Pancreas (tissue), 10 donors: Measurements from ENCODE around the gene FOXJ2. TPM values are rescaled to one million over a fixed set of nuclear protein-coding genes. Genes with fewer than 3 reads are reported as not detected.
"Not testable (repeated sequence)": the region's sequence is repeated elsewhere in the genome, so short reads cannot be mapped to it uniquely, and the experiment has no call there.

Source experiments
- ATAC-seq, 4 donors: fragments of 200-7000 bp; cut with Tn5 transposase; one replicate each; pipeline versions ENCODE4 v1.8.0 to v1.9.1; 2020; ENCODE audit warnings: mild to moderate bottlenecking in 4 of 4, moderate library complexity in 4 of 4
- DNase-seq, 6 donors: peaks; one replicate each; pipeline ENCODE4 v3.0.0-alpha.2; 2020
- FAIRE-seq: peaks from 2 replicates; lab custom pipeline; 2012; peaks lifted over from hg19 to GRCh38; lab: Jason Lieb, UNC
- H3K27ac ChIP-seq, 4 donors: fragments of 200-600 bp; sonication (generic); 1 replicate in 3 of 4; 2 replicates in 1 of 4; pipeline versions ENCODE4 v1.5.0 to v1.8.0; 2020
- H3K27me3 ChIP-seq, 4 donors: fragments of 200-600 bp; one replicate each; pipeline ENCODE4 v1.8.0; 2021
- H3K36me3 ChIP-seq, 3 donors: fragments of 200-600 bp; sonication (generic) in 1 of 3; one replicate each; pipeline versions ENCODE4 v1.5.0 to v1.8.0; 2020 to 2021
- H3K4me1 ChIP-seq, 3 donors: fragments of 200-600 bp; one replicate each; pipeline ENCODE4 v1.8.0; 2021
- H3K4me3 ChIP-seq, 4 donors: fragments of 200-600 bp; sonication (generic) in 2 of 4; one replicate each; pipeline versions ENCODE4 v1.5.0 to v1.8.0; 2020 to 2021
- H3K9me3 ChIP-seq, 4 donors: fragments of 200-600 bp; one replicate each; pipeline ENCODE4 v1.8.0; 2021
- WGBS, 2 donors: extraction: QIAGEN DNeasy Blood & Tissue Kit; methylation state at CpG; one replicate each; pipeline ENCODE4 v1.1.7; 2013; 5-methylcytosine and 5-hydroxymethylcytosine counted together
- intact Hi-C, 3 donors: fragments of 100-400 bp; cut with DNase I; formaldehyde crosslinking; loops; one replicate each; pipeline versions ENCODE4 v1.11.1 to v1.14.2; 2022
- polyA plus RNA-seq, 2 donors: library from polyadenylated mRNA; stranded (reverse); fragments of 200-250 nt; gene quantifications; one replicate each; pipeline ENCODE4 v1.2.3, GENCODE V29; 2013
- total RNA-seq, 6 donors: library from RNA; stranded (reverse); fragmentation: NEBNext Ultra II Directional in 4 of 6; extraction: Animal tissue kit (Norgen Biotek cat#: 25700) in 4 of 6; gene quantifications; one replicate each; pipeline versions ENCODE4 v1.2.1 to v1.2.4, GENCODE V29; 2021 to 2023
- TF ChIP-seq, protein P1 (sequence below), 4 donors: fragments of 200-600 bp; sonication (generic) in 3 of 4; IDR thresholded peaks; one replicate each; pipeline versions ENCODE4 v1.5.0 to v1.8.0; 2021; ENCODE audit warnings: antibody characterized with exemption in 4 of 4
- donor health status: healthy with polysubstance abuse.
- donor health status: DM: no; HTN: no; CAD: no; lungs with moderate emphysema.
- donor health status: DM: no; HTN: no; CAD: no.
- donor health status: control.
- donor health status: control.
- donor health status: Bipolar disorder and iron deficiency.
- donor health status: DM: yes; HTN: yes; CAD: no.
- donor health status: DM: no; HTN: no; CAD: no.
- donor health status: DM: no; HTN: no; CAD: no.
- donor health status: DM: yes; HTN: yes; CAD: no.

Gene FOXJ2
- total and polyA plus RNA-seq, 8 donors = 5.3 to 10.4 (median 6.9) TPM

GRCh38 chr12:8011331-8011730, 21.2 kb upstream of the FOXJ2 start:
- Histone ChIP-seq H3K27ac (no peak overlapping the region), H3K4me3 (no peak overlapping the region), H3K27me3 (peaks cover 0 to 4% (median 0%) of the 10 kb centered on the region in 4 donors), H3K9me3 (no peaks in the 10 kb centered on the region), H3K36me3 (no peaks in the 10 kb centered on the region), H3K4me1 (no peaks in the 10 kb centered on the region)
- WGBS, 2 donors = 84 to 88% methylated on average over 7 of the region's 7 CpGs
- TF ChIP-seq, protein P1, sequence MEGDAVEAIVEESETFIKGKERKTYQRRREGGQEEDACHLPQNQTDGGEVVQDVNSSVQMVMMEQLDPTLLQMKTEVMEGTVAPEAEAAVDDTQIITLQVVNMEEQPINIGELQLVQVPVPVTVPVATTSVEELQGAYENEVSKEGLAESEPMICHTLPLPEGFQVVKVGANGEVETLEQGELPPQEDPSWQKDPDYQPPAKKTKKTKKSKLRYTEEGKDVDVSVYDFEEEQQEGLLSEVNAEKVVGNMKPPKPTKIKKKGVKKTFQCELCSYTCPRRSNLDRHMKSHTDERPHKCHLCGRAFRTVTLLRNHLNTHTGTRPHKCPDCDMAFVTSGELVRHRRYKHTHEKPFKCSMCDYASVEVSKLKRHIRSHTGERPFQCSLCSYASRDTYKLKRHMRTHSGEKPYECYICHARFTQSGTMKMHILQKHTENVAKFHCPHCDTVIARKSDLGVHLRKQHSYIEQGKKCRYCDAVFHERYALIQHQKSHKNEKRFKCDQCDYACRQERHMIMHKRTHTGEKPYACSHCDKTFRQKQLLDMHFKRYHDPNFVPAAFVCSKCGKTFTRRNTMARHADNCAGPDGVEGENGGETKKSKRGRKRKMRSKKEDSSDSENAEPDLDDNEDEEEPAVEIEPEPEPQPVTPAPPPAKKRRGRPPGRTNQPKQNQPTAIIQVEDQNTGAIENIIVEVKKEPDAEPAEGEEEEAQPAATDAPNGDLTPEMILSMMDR (IDR thresholded peaks at IDR 0.05) = no peak
- intact Hi-C loops = no loop called here
- DNase-seq (no peak), ATAC-seq (peak in 1 of 4 donors; percentile 30), FAIRE-seq (no peak)

DNA sequence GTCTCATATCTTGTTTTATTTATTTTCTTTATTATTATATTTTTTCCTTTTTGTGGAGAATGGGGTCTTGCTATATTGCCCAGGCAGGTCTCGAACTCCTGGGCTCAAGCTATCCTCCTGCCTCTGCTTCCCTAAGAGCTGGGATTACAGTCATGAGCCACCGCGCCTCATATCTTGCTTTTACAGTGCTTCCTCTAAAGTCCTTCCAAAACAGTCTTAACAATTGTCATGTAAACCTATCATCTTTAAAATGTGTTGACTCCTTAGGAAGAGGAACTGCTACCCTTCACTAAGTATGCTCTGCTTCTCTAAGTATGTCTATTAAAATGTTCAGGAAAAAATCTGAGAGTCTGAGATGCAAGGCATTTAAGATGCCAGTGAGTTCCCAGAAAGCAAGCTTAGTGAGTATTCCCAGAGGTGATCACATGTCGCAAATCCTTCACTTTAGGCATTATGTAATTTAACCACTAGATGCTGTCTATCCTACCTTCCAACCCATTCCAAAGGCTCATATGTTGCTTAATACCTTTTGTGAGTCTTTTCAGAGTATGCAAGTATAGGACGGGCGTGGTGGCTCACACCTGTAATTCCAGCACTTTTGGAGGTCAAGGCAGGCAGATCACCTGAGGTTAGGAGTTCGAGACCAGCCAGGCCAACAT, 19.7 kb upstream of the FOXJ2 start:
- TF ChIP-seq, protein P1 (IDR thresholded peaks at IDR 0.05) = no peak
- 82 to 87% methylated on average over 7 of the region's 7 CpGs for WGBS, 2 donors
- intact Hi-C loops = no loop called here
- ATAC-seq = no peak
- no peaks in the 10 kb centered on the region for H3K4me1 ChIP-seq
- no peak for DNase-seq
- peaks cover 0 to 6% (median 0%) of the 10 kb centered on the region in 4 donors for H3K27me3 ChIP-seq
- no peak overlapping the region for H3K27ac ChIP-seq
- no peak overlapping the region for H3K4me3 ChIP-seq
- FAIRE-seq = no peak
- no peaks in the 10 kb centered on the region for H3K36me3 ChIP-seq
- no peaks in the 10 kb centered on the region for H3K9me3 ChIP-seq

DNA sequence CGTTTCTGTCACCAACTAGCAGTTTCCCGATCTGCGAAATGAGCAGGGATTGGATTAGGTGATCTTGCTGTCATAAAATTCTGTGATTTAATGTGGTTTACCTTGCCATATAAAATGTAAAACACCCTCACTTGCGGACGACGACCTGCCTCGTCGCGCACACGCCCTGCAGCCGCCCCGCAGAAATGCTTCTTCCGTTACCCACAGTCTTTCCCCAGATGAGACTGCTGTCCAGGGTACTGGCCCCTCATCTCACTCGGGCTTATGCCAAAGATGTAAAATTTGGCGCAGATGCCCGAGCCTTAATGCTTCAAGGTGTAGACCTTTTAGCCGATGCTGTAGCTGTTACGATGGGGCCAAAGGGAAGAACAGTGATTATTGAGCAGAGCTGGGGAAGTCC, 17.7 kb upstream of the FOXJ2 start:
- Histone ChIP-seq H3K4me1 (peaks cover 0 to 3% (median 0%) of the 10 kb centered on the region in 3 donors), H3K4me3 (no peak overlapping the region), H3K27ac (no peak overlapping the region), H3K36me3 (no peaks in the 10 kb centered on the region), H3K27me3 (peaks cover 0 to 20% (median 0%) of the 10 kb centered on the region in 4 donors), H3K9me3 (no peaks in the 10 kb centered on the region)
- no peak for FAIRE-seq
- ATAC-seq = no peak
- no peak for DNase-seq
- intact Hi-C loops = no loop called here
- TF ChIP-seq, protein P1 (IDR thresholded peaks at IDR 0.05) = no peak
- WGBS, 2 donors = 45 to 49% methylated on average over 18 of the region's 18 CpGs

GRCh38 chr12:8018213-8018612, 14.3 kb upstream of the FOXJ2 start:
- H3K9me3 ChIP-seq, H3K36me3 ChIP-seq, H3K4me1 ChIP-seq, DNase-seq, H3K27ac ChIP-seq, intact Hi-C loops, ATAC-seq, FAIRE-seq: not testable (repeated sequence)
- peak overlapping the region in 3 of 4 donors; percentile 6 to 45 (median 20) for H3K4me3 ChIP-seq
- H3K27me3 ChIP-seq = peaks cover 0 to 20% (median 0%) of the 10 kb centered on the region in 4 donors
- 65 to 69% methylated on average over 16 of the region's 16 CpGs for WGBS, 2 donors

DNA sequence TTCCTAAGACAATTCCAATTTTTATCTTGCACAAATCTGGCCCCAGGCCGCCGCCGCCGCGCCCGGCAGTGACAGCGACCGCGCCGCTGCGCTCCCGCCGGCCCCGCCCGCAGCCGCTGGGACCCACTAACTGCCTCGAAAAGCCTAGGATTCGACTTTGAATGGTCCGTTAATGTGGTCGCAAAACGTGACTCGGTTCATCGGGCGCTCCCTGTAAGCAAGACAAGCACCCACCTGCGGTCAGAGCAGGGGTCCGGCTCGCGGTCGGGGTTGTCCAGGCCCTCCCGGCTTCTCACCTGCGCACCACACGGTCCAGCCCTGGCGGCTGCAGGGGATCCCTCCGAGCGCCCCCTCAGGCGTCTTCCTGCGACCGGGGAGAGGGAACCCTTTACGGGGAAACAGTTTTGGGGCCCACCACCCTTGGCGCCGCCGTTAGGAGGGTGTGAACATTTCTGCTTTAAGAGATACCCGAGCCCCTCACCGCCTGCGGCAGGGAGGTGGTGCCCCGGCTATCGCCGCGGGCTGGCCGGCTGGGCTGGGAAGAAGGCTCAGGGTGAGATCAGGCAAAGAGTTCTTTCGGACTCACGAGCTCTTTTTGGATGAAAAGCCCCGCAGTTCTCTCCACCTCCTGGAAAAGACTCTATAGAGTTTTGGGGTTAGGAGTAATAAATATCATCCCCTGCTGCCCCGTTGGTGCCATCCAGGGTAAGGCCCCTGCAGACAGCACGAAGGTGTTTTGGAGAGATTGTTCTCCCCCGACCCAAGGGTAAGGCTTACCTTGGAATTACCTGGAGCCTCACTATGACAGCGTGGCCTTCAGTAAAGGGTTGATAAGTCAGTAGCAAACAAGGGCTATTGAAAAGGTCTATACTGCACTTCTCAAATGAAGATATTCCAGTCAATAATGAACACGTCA, 13.6 kb upstream of the FOXJ2 start:
- ATAC-seq (peak; percentile 55 to 81 (median 81)), DNase-seq (peak in 1 of 6 donors; percentile 69)
- 3 to 4% methylated on average over 55 to 58 of the region's 58 CpGs for whole genome bisulfite sequencing, 2 donors

More for the DNA sequence above, 13.6 kb upstream of the FOXJ2 start:
- H3K9me3 ChIP-seq = no peaks in the 10 kb centered on the region
- H3K36me3 ChIP-seq = no peaks in the 10 kb centered on the region
- peaks cover 0 to 3% (median 0%) of the 10 kb centered on the region in 3 donors for H3K4me1 ChIP-seq
- H3K27me3 ChIP-seq = peaks cover 0 to 20% (median 0%) of the 10 kb centered on the region in 4 donors
- no peak for FAIRE-seq
- peak overlapping the region in 3 of 4 donors; percentile 6 to 45 (median 20) for H3K4me3 ChIP-seq
- TF ChIP-seq, protein P1 (IDR thresholded peaks at IDR 0.05) = no peak
- intact Hi-C loops = no loop called here
- H3K27ac ChIP-seq = no peak overlapping the region
